HCT116 (cell line): ENCODE results near the gene HNRNPA2B1. TPM values are rescaled to one million over a fixed set of nuclear protein-coding genes. Genes with fewer than 3 reads are reported as not detected.

ENCODE experiments used
- ATAC-seq: fragments of 200-7000 bp; cut with Tn5 transposase; 2 replicates; pipeline ENCODE4 v1.9.1; 2020; ENCODE audit warnings: mild to moderate bottlenecking, moderate library complexity
- BruUV-seq: library from RNA; stranded (reverse); fragments of 400-500 nt; replicated peaks from 2 replicates; lab custom pipeline; 2021; lab: Mats Ljungman, UMichigan
- CTCF ChIA-PET: fragments of 300-600 bp; sonication (Branson Sonifier 250); formaldehyde crosslinking; loops from one replicate; lab custom pipeline; 2021; ENCODE audit warnings: antibody characterized with exemption; lab: Charles Lee
- POLR2A ChIA-PET: fragments of 300-600, 350-600 bp; sonication (Branson Sonifier 250); formaldehyde crosslinking; loops from one replicate; lab custom pipeline; 2021; ENCODE audit warnings: antibody characterized with exemption; lab: Charles Lee
- RAD21 ChIA-PET, 2 experiments: fragments of 300-600 bp; sonication (Branson Sonifier 250); formaldehyde crosslinking; loops; one replicate each; lab custom pipeline; 2023; ENCODE audit warnings: low total read pairs in 2 of 2; ENCODE audit not compliant: uncharacterized antibody in 2 of 2, unreplicated experiment in 2 of 2, low non-redundant PET in 1 of 2; lab: Charles Lee
- DNase-seq: peaks from one replicate; pipeline ENCODE4 v3.0.0-alpha.2; 2010; ENCODE audit warnings: low read depth, low spot score
- H2AFZ ChIP-seq: fragments of 200-600 bp; shearing (Covaris generic), sonication (generic); 2 replicates; pipeline ENCODE4 v1.6.1; 2017; ENCODE audit warnings: low read depth, mixed run types, mixed read lengths, antibody characterized with exemption, low read length; ENCODE audit not compliant: poor library complexity, severe bottlenecking
- H3K27ac ChIP-seq: 2 replicates; pipeline ENCODE4 v1.5.1; 2012; ENCODE audit warnings: low read depth, low read length
- H3K27me3 ChIP-seq: fragments of 200-600 bp; sonication (generic); 2 replicates; pipeline ENCODE4 v1.6.1; 2016; ENCODE audit warnings: mixed run types, low read length, mixed read lengths; ENCODE audit not compliant: insufficient read depth
- H3K36me3 ChIP-seq, 2 experiments: fragments of 200-500 bp in 1 of 2; fragments of 200-600 bp in 1 of 2; sonication (Bioruptor generic) in 1 of 2; sonication (generic) in 1 of 2; 2 replicates each; pipeline versions ENCODE4 v1.5.1 to v1.6.1; 2014 to 2016; ENCODE audit warnings: low read length in 2 of 2, inconsistent platforms in 1 of 2, mixed read lengths in 1 of 2, mixed run types in 1 of 2; ENCODE audit not compliant: insufficient read depth in 2 of 2, control insufficient read depth in 1 of 2
- H3K4me1 ChIP-seq, 2 experiments: fragments of 200-600 bp in 1 of 2; sonication (generic) in 1 of 2; 2 replicates each; pipeline versions ENCODE4 v1.5.1 to v1.6.1; 2012 to 2017; ENCODE audit warnings: low read length in 2 of 2, inconsistent platforms in 1 of 2, mild to moderate bottlenecking in 1 of 2, mixed read lengths in 1 of 2, mixed run types in 1 of 2, moderate library complexity in 1 of 2; ENCODE audit not compliant: insufficient read depth in 2 of 2, control insufficient read depth in 1 of 2
- H3K4me2 ChIP-seq: fragments of 200-600 bp; sonication (generic); 2 replicates; pipeline ENCODE4 v1.6.1; 2017; ENCODE audit warnings: mixed run types, low read length, mixed read lengths
- H3K4me3 ChIP-seq, 2 experiments: fragments of 200-600 bp in 1 of 2; sonication (generic) in 1 of 2; replicated peaks in 1 of 2; 2 replicates each; pipeline ENCODE4 v1.5.1; 2011 to 2016; ENCODE audit warnings: low read length in 2 of 2, control low read depth in 1 of 2, low read depth in 1 of 2, mild to moderate bottlenecking in 1 of 2, mixed read lengths in 1 of 2, mixed run types in 1 of 2
- H3K79me2 ChIP-seq: fragments of 200-600 bp; sonication (generic); 2 replicates; pipeline ENCODE4 v1.6.1; 2017; ENCODE audit warnings: mild to moderate bottlenecking, mixed run types, low read length, moderate library complexity, mixed read lengths; ENCODE audit not compliant: insufficient read depth
- H3K9ac ChIP-seq: fragments of 200-600 bp; sonication (generic); 2 replicates; pipeline ENCODE4 v1.6.1; 2016; ENCODE audit warnings: low read length, mixed read lengths
- H3K9me2 ChIP-seq: fragments of 200-600 bp; sonication (generic), shearing (Covaris generic); 2 replicates; pipeline ENCODE4 v1.6.1; 2017; ENCODE audit warnings: mixed run types, mild to moderate bottlenecking, moderate library complexity; ENCODE audit not compliant: insufficient read depth
- H3K9me3 ChIP-seq, 2 experiments: fragments of 200-500 bp in 1 of 2; fragments of 200-600 bp in 1 of 2; sonication (Bioruptor generic) in 1 of 2; sonication (generic) in 1 of 2; 2 replicates each; pipeline ENCODE4 v1.6.1; 2014 to 2017; ENCODE audit warnings: low read length in 2 of 2, mixed read lengths in 2 of 2, inconsistent platforms in 1 of 2, low read depth in 1 of 2, mild to moderate bottlenecking in 1 of 2, mixed run types in 1 of 2, moderate library complexity in 1 of 2; ENCODE audit not compliant: control insufficient read depth in 1 of 2, insufficient read depth in 1 of 2
- H4K20me1 ChIP-seq: fragments of 200-600 bp; sonication (generic), shearing (Covaris generic); 2 replicates; pipeline ENCODE4 v1.6.1; 2017; ENCODE audit warnings: mixed run types, mild to moderate bottlenecking, moderate library complexity; ENCODE audit not compliant: insufficient read depth
- CTCF ChIP-seq, 3 experiments: fragments of 200-600 bp in 1 of 3; sonication (generic) in 1 of 3; IDR thresholded peaks in 2 of 3; conservative IDR thresholded peaks in 1 of 3; 2 replicates each; pipeline ENCODE4 v1.5.1; 2012 to 2017; ENCODE audit warnings: low read depth in 2 of 3, low read length in 2 of 3, antibody characterized with exemption in 1 of 3, borderline replicate concordance in 1 of 3, control low read depth in 1 of 3, mild to moderate bottlenecking in 1 of 3, mixed read lengths in 1 of 3, mixed run types in 1 of 3, moderate library complexity in 1 of 3; ENCODE audit not compliant: insufficient read depth in 1 of 3
- EGR1 ChIP-seq: IDR thresholded peaks from 2 replicates; pipeline ENCODE4 v1.6.1; 2012; ENCODE audit warnings: low read depth
- ELF1 ChIP-seq: IDR thresholded peaks from 2 replicates; pipeline ENCODE4 v1.6.1; 2012; ENCODE audit warnings: low read depth, borderline replicate concordance
- EZH2 ChIP-seq: fragments of 200-600 bp; sonication (generic); IDR thresholded peaks from 2 replicates; pipeline ENCODE4 v1.6.1; 2017; ENCODE audit warnings: antibody characterized with exemption, mixed run types
- JUND ChIP-seq: IDR thresholded peaks from 2 replicates; pipeline ENCODE4 v1.6.1; 2012
- POLR2A ChIP-seq: IDR thresholded peaks from 2 replicates; pipeline ENCODE4 v1.7.0; 2011; ENCODE audit warnings: borderline replicate concordance; ENCODE audit not compliant: insufficient read depth, insufficient read length; ENCODE audit errors: extremely low read depth
- POLR2AphosphoS5 ChIP-seq: IDR thresholded peaks from 2 replicates; pipeline ENCODE4 v1.6.1; 2011; ENCODE audit warnings: mild to moderate bottlenecking, low read depth, low read length, moderate library complexity
- RAD21 ChIP-seq: IDR thresholded peaks from 2 replicates; pipeline ENCODE4 v1.6.1; 2012; ENCODE audit warnings: low read depth, mild to moderate bottlenecking
- SIN3A ChIP-seq: IDR thresholded peaks from 2 replicates; pipeline ENCODE4 v1.6.1; 2012; ENCODE audit warnings: low read depth
- TCF7L2 ChIP-seq: IDR thresholded peaks from 2 replicates; pipeline ENCODE4 v1.7.0; 2011; ENCODE audit warnings: borderline replicate concordance, inconsistent platforms; ENCODE audit not compliant: insufficient read depth, insufficient read length; ENCODE audit errors: extremely low read depth
- intact Hi-C: fragments of 100-400 bp; cut with micrococcal nuclease; formaldehyde crosslinking; loops from 2 replicates; pipeline ENCODE4 v1.10.0; 2022
- total RNA-seq: library from RNA; stranded (reverse); gene quantifications from one replicate; pipeline ENCODE4 v1.2.1, GENCODE V29; 2021; ENCODE audit not compliant: unreplicated experiment

HNRNPA2B1 gene
- total RNA-seq, 1 experiment from 2014 or later = 870 TPM

GRCh38 chr7:26245150-26245549 lies 44.6 kb upstream of the HNRNPA2B1 start:
- no peaks in the 10 kb centered on the region for H3K27me3 ChIP-seq
- TF ChIP-seq TCF7L2 = no peak
- no peak for ATAC-seq
- no peaks in the 10 kb centered on the region for H4K20me1 ChIP-seq
- POLR2A ChIA-PET = no interaction called here
- no peak overlapping the region for H3K9ac ChIP-seq
- DNase-seq = no peak
- no peak overlapping the region for H3K4me3 ChIP-seq
- H3K4me2 ChIP-seq = no peak overlapping the region
- no peaks in the 10 kb centered on the region for H3K36me3 ChIP-seq
- no peaks in the 10 kb centered on the region for H3K9me3 ChIP-seq
- RAD21 ChIA-PET = no interaction called here
- intact Hi-C loops = no loop called here
- H3K79me2 ChIP-seq = no peaks in the 10 kb centered on the region
- no peak overlapping the region for H3K27ac ChIP-seq
- CTCF ChIA-PET = no interaction called here
- BruUV-seq = no TSS peak
- H2AFZ ChIP-seq = no peak overlapping the region
- H3K9me2 ChIP-seq = no peaks in the 10 kb centered on the region
- H3K4me1 ChIP-seq = no peaks in the 10 kb centered on the region

GRCh38 chr7:26238032-26238431 lies 37.5 kb upstream of the HNRNPA2B1 start:
- H3K27me3 ChIP-seq = no peaks in the 10 kb centered on the region
- H3K4me3 ChIP-seq = no peak overlapping the region
- H3K27ac ChIP-seq = no peak overlapping the region
- no TSS peak for BruUV-seq
- ATAC-seq = no peak
- H3K4me2 ChIP-seq = no peak overlapping the region
- ChIA-PET POLR2A (no interaction called here), RAD21 (no interaction called here), CTCF (no interaction called here)
- no peaks in the 10 kb centered on the region for H3K79me2 ChIP-seq
- intact Hi-C loops = no loop called here
- H3K9me3 ChIP-seq = no peaks in the 10 kb centered on the region
- TF ChIP-seq ELF1 (no peak), POLR2AphosphoS5 (no peak), CTCF (IDR thresholded peaks at IDR 0.05 in 2 of 3, conservative IDR thresholded peaks at IDR 0.05 in 1 of 3; ENCODE audit: borderline replicate concordance in 1 of 3, insufficient read depth in 1 of 3, low read depth in 2 of 3, low read length in 2 of 3) (no peak), EGR1 (no peak), POLR2A (no peak), JUND (no peak), EZH2 (no peak), RAD21 (no peak), SIN3A (no peak)
- H3K9me2 ChIP-seq = no peaks in the 10 kb centered on the region
- no peak overlapping the region for H3K9ac ChIP-seq
- no peaks in the 10 kb centered on the region for H4K20me1 ChIP-seq
- no peaks in the 10 kb centered on the region for H3K36me3 ChIP-seq
- H3K4me1 ChIP-seq = no peaks in the 10 kb centered on the region
- no peak for DNase-seq
- H2AFZ ChIP-seq = no peak overlapping the region
